Embryonic facial prominence (tissue), 1 donor: ENCODE data around the gene THUMPD2.
"Not testable (repeated sequence)": the region's sequence is repeated elsewhere in the genome, so short reads cannot be mapped to it uniquely, and the experiment has no call there.

ENCODE experiments used
- DNase-seq: peaks from one replicate; pipeline ENCODE4 v3.0.0-alpha.2; 2016; ENCODE audit errors: extremely low spot score

Gene THUMPD2

DNA sequence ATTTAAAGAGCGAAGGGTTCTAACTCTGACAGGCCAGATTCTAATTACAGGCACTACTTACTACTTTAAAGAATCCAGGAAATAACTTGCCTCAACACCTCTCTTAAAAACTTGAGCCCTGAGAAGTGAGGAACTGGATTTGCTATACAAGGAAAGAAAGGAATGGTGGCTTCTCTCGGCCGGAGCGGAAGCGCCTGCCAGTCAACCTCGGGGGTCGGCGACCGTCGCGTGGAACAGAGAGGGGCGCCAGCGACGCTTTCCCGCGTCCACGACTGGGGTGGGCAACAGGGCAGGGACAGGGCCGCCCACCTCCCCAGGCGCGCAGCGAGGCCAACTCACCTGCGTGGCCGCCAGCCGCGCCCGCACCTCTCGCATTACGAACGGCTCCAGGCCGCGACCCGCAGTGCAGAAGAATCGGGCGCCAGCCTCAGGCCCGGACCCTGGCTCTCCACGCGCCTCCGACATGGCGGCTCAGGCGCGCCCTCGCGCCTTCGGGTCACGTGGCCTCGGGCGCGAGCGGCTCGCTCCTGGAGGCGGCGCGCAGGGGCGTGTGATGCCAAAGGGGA is at the start of gene THUMPD2:
THUMPD2 (minus strand) TSS at position 484 of the 566 bp plus-strand sequence; CDS start at position 465, 19 bp downstream.
- DNase-seq = peak; percentile 43

- DNase-seq = no peak
These were observed 42.8 kb upstream of the THUMPD2 start for GRCh38 chr2:39821871-39822270.

DNA sequence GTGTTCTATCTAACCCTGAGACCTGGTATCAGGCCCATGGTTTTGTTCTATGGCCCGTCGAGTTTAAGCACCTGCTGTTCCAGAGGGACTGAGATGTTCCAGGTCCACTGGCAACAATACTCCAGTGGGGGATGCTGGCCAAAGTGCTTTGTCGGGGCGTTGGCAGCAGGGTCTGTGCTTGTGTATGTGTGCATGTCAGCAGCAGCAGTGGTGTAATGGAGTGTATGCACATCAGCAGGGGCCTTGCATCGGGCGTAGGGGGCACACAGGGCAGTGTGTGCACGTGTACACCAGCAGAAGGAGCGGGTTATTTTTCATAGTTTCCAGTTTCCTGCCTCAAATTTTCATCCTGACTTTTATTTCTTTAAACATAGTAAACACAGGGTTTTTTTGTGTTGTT is 37.8 kb upstream of the THUMPD2 start:
- no peak for DNase-seq

DNA sequence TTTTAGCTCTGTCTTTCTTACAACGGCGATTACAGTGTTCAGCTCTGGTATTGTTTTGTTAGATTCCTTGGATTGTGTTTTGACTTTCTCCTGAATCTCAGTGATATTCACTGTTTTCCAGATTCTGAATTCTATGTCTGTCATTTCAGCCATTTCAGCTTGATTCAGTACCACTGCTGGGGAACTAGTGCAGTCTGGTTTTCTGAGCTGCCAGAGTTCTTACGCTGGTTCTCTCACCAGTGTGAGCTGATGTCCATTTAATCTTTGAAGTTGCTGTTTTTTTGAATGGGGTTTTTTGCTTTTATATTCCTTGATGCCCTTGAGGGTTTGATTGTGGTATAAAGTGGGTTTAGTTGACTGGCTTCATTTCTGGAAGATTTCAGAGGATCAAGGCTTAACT is 37.4 kb upstream of the THUMPD2 start:
- DNase-seq = no peak

DNA sequence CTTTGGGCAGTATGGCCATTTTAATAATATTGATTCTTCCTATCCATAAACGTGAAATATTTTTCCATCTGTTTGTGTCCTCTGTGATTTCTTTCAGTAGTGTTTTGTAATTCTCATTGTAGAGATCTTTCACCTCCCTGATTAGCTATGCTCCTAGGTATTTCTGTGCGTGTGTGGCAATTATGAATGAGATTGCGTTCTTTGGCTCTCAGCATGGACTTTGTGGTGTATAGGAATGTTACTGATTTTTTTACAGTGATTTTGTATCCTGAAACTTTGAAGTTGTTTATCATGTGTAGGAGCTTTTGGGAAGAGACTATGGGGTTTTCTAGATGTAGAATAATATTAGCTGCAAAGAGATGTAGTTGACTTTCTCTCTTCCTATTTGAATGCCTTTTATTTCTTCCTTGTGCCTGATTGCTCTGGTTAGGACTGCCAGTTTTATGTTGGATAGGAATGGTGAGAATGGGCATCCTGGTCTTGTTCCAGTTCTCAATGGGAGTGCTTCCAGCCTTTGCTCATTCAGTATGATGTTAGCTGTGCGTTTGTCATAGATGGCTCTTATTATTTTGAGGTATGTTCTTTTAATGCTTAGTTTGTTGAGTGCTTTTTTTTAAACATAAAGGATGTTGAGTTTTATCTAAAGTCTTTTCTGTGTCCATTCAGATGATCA is 27.0 kb upstream of the THUMPD2 start:
- DNase-seq = no peak

DNA sequence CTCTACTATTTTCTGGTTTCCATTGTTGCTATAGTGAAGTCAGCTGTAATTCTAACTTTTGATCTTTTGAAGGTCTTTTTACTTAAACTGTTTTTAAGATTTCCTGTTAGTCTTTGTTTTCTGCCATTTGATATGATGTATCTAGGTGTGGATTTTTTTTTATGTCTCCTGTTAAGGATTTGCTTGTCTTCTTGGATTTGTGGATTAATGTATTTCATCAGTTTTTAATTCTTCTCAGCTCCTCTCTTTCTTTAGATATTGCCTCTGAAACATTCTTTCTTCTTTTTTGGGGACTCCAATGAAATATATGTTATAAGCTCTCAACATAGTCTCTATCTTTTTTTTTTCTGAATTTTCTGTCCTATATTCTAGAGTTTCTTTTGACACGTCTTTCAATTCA is 24.8 kb upstream of the THUMPD2 start:
- no peak for DNase-seq

- no peak for DNase-seq
These were observed 21.7 kb upstream of the THUMPD2 start for GRCh38 chr2:39800752-39801151.

- DNase-seq = no peak
These were observed 17.1 kb upstream of the THUMPD2 start for GRCh38 chr2:39796134-39796533.

DNA sequence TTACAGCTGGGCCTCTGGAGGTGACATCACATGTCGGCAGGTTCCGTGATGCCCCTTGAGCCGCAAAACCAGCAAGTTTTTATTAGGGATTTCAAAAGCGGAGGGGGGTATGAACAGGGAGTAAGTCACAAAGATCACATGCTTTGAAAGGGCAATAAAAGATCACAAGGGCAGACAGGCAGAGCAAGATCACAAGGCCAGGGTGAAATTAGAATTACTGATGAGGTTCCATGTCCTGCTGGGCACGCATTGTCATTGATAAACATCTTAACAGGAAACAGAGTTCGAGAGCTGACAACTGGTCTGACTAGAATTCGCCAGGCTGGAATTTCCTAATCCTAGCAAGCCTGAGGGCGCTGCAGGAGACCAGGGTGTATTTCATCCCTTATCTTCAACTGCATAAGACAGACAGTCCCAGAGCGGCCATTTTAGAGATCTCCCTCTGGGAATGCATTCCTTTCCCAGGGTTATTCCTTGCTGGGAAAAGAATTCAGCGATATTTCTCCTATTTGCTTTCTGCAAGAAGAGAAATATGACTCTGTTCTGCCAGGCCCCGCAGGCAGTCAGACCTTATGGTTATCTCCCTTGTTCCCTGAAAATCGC is 11.3 kb upstream of the THUMPD2 start:
- not testable (repeated sequence) for DNase-seq

DNA sequence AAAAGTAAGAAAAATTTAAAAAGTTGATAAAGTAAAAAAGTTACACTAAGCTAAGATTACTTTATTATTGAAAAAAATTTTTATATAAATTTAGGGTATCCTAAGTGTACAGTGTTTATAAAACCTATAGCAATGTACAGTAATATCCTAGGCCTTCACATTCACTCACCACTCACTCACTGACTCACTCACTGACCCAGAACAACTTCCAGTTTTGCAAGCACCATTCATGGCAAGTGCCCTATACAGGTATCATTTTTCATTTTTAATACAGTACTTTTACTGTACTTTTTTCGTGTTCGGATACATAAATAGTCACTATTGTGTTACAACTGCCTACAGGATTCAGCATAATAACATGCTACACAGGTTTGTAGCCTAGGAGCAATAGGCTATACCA is 8.9 kb upstream of the THUMPD2 start:
- DNase-seq = no peak

- DNase-seq = no peak
These were observed 7.9 kb upstream of the THUMPD2 start for GRCh38 chr2:39786761-39787522.

DNA sequence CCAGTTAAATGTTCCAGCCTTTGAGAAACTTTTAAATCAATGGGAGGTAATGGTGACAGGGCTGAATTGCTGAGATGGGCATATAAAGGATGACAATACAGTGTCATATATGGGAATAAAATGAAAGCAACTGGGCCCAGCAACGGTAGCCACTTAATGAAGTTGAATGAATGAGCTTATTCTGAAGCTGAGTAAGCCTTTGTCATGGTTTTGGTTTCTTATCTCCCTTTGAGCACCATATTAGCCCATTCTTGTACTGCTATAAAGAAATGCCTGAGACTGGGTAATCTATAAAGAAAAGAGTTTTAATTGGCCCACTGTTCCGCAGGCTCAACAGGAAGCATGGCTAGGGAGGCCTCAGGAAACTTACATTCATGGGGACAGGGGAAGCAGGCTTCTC is 3.5 kb upstream of the THUMPD2 start:
- no peak for DNase-seq

- DNase-seq = no peak
These were observed 2.6 kb upstream of the THUMPD2 start for GRCh38 chr2:39781697-39782096.

DNA sequence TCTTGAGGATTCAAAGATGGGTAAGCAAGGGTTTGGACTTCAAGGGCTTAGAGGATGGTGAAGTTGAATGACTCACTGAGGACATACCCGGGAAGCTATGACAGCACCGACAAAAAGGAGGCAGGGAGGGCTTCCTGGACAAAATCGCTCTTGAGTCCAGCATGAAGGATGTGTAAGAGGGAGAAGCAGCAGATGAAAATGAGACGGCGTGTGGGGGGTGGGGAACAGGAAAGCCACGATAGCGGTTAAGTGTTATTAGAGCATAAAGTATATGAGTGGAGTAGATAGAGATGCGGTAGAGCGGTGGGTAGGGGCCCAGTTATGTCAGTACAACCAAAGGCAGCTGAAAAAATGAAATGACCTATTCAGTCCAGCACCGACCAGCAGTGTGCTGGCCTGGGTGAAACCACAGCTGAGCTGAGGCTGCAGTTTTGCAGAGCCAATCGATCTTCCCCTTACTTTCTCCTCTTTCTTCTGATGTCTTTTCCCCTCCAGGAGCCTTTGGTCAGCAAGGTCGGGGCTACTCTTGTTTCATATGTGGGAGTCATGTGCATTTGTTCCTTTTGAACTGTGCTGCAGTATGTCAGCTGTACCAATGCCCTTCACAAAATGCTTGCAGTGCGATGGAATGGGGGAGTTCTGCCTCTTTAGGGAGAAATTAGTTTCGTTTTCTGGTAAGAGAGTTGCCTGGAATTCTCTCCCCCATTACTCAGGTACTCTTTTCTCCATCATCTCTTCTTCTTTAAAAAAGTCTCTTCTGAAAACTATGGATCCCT is 2.0 kb upstream of the THUMPD2 start:
- DNase-seq = no peak

- DNase-seq = no peak
These were observed 869 bp upstream of the THUMPD2 start for GRCh38 chr2:39779927-39780326.

DNA sequence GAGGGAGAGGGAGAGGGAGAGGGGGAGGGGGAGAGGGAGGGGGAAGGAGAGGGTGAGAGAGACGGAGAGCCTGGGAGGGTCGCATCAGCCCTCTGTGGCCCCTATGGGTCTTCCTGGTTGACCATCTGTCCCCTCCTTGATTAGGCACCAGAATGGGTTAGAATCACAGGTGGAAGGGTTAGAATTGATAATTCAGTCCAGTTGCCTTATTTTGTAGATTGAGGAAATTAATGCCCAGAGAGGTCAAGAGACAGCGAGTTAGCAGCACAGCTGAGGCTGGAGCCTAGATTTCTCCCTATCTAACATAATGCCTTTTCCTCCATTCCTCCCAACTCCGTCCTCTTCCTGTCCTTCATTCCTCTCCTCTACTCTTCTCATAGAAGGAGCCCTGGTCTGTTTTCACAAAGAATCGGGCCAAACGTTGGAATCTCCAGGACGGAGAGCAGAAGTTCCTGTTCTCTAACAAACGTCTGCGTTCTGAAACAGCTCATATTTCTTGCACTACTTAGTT is 338 bp upstream of the THUMPD2 start:
- DNase-seq = no peak

DNA sequence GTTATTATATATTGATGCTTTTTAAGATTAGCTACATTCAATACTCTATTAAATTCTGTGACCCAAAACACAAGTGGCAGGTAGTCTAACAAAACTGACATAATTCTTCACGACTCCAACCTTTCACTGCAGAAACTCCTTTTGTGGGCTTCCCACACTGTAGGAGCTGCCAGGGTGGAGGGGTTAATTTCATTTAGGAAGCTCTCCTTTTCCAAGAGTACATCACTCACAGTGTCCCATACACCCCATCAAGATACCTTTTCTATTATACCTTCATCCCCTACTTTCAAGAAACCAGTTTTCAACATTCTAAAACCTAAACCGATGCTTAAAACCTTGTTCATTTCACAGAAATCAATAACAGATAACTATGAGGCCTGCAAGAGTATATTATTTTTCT is 825 bp downstream of the THUMPD2 start:
- no peak for DNase-seq

DNA sequence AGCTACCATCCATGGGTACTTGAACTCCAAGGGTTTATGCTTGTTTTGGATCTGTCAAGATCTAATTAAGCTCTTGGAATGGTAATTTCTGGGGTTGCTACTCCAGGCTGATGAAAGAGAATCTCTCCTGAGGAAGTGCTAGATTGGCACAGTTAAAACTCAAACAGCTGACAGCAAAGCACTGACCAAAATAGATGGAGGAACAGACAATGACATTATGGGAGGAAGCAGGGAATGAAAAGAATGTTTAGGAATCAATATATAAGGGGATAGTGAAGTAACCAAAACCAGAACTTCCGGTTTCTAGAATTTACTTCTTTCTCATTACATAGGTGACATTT is 6.3 kb downstream of the THUMPD2 start:
- no peak for DNase-seq

- DNase-seq = no peak
These were observed 6.8 kb downstream of the THUMPD2 start for GRCh38 chr2:39772086-39772811.

- no peak for DNase-seq
These were observed 16.6 kb downstream of the THUMPD2 start for GRCh38 chr2:39762448-39762847.

- DNase-seq = no peak
These were observed 21.9 kb downstream of the THUMPD2 start for GRCh38 chr2:39757156-39757555.
